GM23248 (cell line): ENCODE data around the gene DNAH9. TPM values are rescaled to one million over a fixed set of nuclear protein-coding genes. Genes with fewer than 3 reads are reported as not detected.

Experiments used
- DNase-seq: peaks from one replicate; pipeline ENCODE4 v3.0.0-alpha.2; 2015
- H2AFZ ChIP-seq: fragments of 200-600 bp; sonication (generic); 2 replicates; pipeline ENCODE4 v1.6.1; 2016; ENCODE audit warnings: antibody characterized with exemption
- H3F3A ChIP-seq: fragments of 200-600 bp; sonication (generic); 2 replicates; pipeline ENCODE4 v1.6.1; 2016; ENCODE audit warnings: mild to moderate bottlenecking, antibody characterized with exemption, mixed run types; ENCODE audit not compliant: insufficient read depth
- H3K27ac ChIP-seq: fragments of 200-600 bp; sonication (generic); 2 replicates; pipeline ENCODE4 v1.5.1; 2016; ENCODE audit warnings: mild to moderate bottlenecking
- H3K27me3 ChIP-seq: fragments of 200-600 bp; sonication (generic); replicated peaks from 2 replicates; pipeline ENCODE4 v1.6.1; 2016; ENCODE audit warnings: mild to moderate bottlenecking; ENCODE audit not compliant: insufficient read depth
- H3K36me3 ChIP-seq: fragments of 200-600 bp; sonication (generic); 2 replicates; pipeline ENCODE4 v1.6.1; 2016; ENCODE audit warnings: low read depth, mild to moderate bottlenecking
- H3K4me1 ChIP-seq: fragments of 200-600 bp; sonication (generic); 2 replicates; pipeline ENCODE4 v1.6.1; 2016; ENCODE audit warnings: mild to moderate bottlenecking; ENCODE audit not compliant: insufficient read depth
- H3K4me2 ChIP-seq: fragments of 200-600 bp; sonication (generic); one replicate; pipeline ENCODE4 v1.6.1; 2016; ENCODE audit warnings: mild to moderate bottlenecking; ENCODE audit not compliant: unreplicated experiment
- H3K4me3 ChIP-seq: fragments of 200-600 bp; sonication (generic); 2 replicates; pipeline ENCODE4 v1.5.1; 2016; ENCODE audit warnings: mild to moderate bottlenecking
- H3K79me2 ChIP-seq: fragments of 200-600 bp; sonication (generic); 2 replicates; pipeline ENCODE4 v1.6.1; 2016; ENCODE audit warnings: mild to moderate bottlenecking; ENCODE audit not compliant: insufficient read depth
- H3K9ac ChIP-seq: fragments of 200-600 bp; sonication (generic); 2 replicates; pipeline ENCODE4 v1.6.1; 2016; ENCODE audit warnings: mild to moderate bottlenecking
- H3K9me2 ChIP-seq: fragments of 200-600 bp; sonication (generic); 2 replicates; pipeline ENCODE4 v1.6.1; 2016; ENCODE audit warnings: mixed run types, mild to moderate bottlenecking, moderate library complexity; ENCODE audit not compliant: insufficient read depth
- H3K9me3 ChIP-seq: fragments of 200-600 bp; sonication (generic); one replicate; pipeline ENCODE4 v1.6.1; 2017; ENCODE audit warnings: low read depth
- H4K20me1 ChIP-seq: fragments of 200-600 bp; sonication (generic); 2 replicates; pipeline ENCODE4 v1.6.0; 2016; ENCODE audit not compliant: insufficient read depth
- EZH2 ChIP-seq: fragments of 200-600 bp; sonication (generic); IDR thresholded peaks from 2 replicates; pipeline ENCODE4 v1.6.1; 2018; ENCODE audit warnings: antibody characterized with exemption, mild to moderate bottlenecking; ENCODE audit not compliant: insufficient read depth, poor library complexity, severe bottlenecking
- EZH2phosphoT487 ChIP-seq: fragments of 200-600 bp; sonication (generic); IDR thresholded peaks from 2 replicates; pipeline ENCODE4 v1.6.1; 2018; ENCODE audit warnings: antibody characterized with exemption, moderate library complexity, mild to moderate bottlenecking, low read depth; ENCODE audit not compliant: insufficient read depth
- WGBS, 2 experiments: methylation state at CpG; one replicate each; pipeline ENCODE4 v1.1.6; 2015 to 2017; ENCODE audit warnings: low lambda C conversion rate in 2 of 2, low coverage in 1 of 2; ENCODE audit errors: missing lambda C conversion rate in 2 of 2; 5-methylcytosine and 5-hydroxymethylcytosine counted together
- in situ Hi-C: fragments of 300-500 bp; cut with MboI; formaldehyde crosslinking; loops from 2 replicates; pipeline ENCODE4 v1.15.0; 2020
- polyA plus RNA-seq: library from polyadenylated mRNA; unstranded; fragments of >200 nt; fragmentation: Nextera tagmentation; extraction: Ambion mirVana; gene quantifications from 2 replicates; pipeline ENCODE4 v1.2.1, GENCODE V29; 2016
- total RNA-seq: library from RNA; depleted of rRNA; stranded (reverse); fragments of >200 nt; shearing (Covaris generic); gene quantifications from 2 replicates; pipeline ENCODE4 v1.2.3, GENCODE V29; 2014

DNAH9 gene
- total and polyA plus RNA-seq, 2 experiments from 2014 or later, result not detected

GRCh38 chr17:11628831-11629230, 30.6 kb downstream of the DNAH9 start:
- no peaks in the 10 kb centered on the region for H3K36me3 ChIP-seq
- H3K27me3 ChIP-seq, result no peaks in the 10 kb centered on the region
- H4K20me1 ChIP-seq, result no peaks in the 10 kb centered on the region
- no peaks in the 10 kb centered on the region for H3K9me3 ChIP-seq
- in situ Hi-C loops, result no loop called here
- DNase-seq, result no peak
- no peak overlapping the region for H3K4me2 ChIP-seq
- no peak for TF ChIP-seq EZH2phosphoT487
- TF ChIP-seq EZH2, result no peak
- no peak overlapping the region for H3K9ac ChIP-seq
- no peaks in the 10 kb centered on the region for H3F3A ChIP-seq
- H3K4me1 ChIP-seq, result no peaks in the 10 kb centered on the region
- H3K4me3 ChIP-seq, result no peak overlapping the region
- H2AFZ ChIP-seq, result no peak overlapping the region
- no peaks in the 10 kb centered on the region for H3K9me2 ChIP-seq
- H3K27ac ChIP-seq, result no peak overlapping the region
- no peaks in the 10 kb centered on the region for H3K79me2 ChIP-seq
- 27 to 28% methylated on average over 3 of the region's 3 CpGs for WGBS, 2 experiments

- no peaks in the 10 kb centered on the region for H4K20me1 ChIP-seq
- H3K9ac ChIP-seq, result no peak overlapping the region
- no peaks in the 10 kb centered on the region for H3K27me3 ChIP-seq
- no peaks in the 10 kb centered on the region for H3K4me1 ChIP-seq
- no peaks in the 10 kb centered on the region for H3K36me3 ChIP-seq
- no peak overlapping the region for H3K4me3 ChIP-seq
- no peaks in the 10 kb centered on the region for H3K9me2 ChIP-seq
- H3K79me2 ChIP-seq, result no peaks in the 10 kb centered on the region
- TF ChIP-seq EZH2phosphoT487, result no peak
- TF ChIP-seq EZH2, result no peak
- no peak overlapping the region for H3K27ac ChIP-seq
- H3F3A ChIP-seq, result no peaks in the 10 kb centered on the region
- 29 to 35% methylated on average over 5 of the region's 5 CpGs for WGBS, 2 experiments
- no peaks in the 10 kb centered on the region for H3K9me3 ChIP-seq
- no peak for DNase-seq
- no peak overlapping the region for H2AFZ ChIP-seq
- no peak overlapping the region for H3K4me2 ChIP-seq
- in situ Hi-C loops, result no loop called here
Observed at GRCh38 chr17:11636771-11637170, 38.5 kb downstream of the DNAH9 start.

GRCh38 chr17:11637796-11638195, 39.5 kb downstream of the DNAH9 start:
- in situ Hi-C loops, result no loop called here
- H3F3A ChIP-seq, result no peaks in the 10 kb centered on the region
- no peaks in the 10 kb centered on the region for H3K27me3 ChIP-seq
- H2AFZ ChIP-seq, result no peak overlapping the region
- no peak for TF ChIP-seq EZH2phosphoT487
- TF ChIP-seq EZH2, result no peak
- WGBS, 2 experiments, result 46 to 50% methylated on average over 6 of the region's 6 CpGs
- H3K4me2 ChIP-seq, result no peak overlapping the region
- H3K4me1 ChIP-seq, result no peaks in the 10 kb centered on the region
- H3K36me3 ChIP-seq, result no peaks in the 10 kb centered on the region
- no peaks in the 10 kb centered on the region for H3K9me3 ChIP-seq
- DNase-seq, result no peak
- no peak overlapping the region for H3K4me3 ChIP-seq
- no peaks in the 10 kb centered on the region for H3K79me2 ChIP-seq
- H3K9ac ChIP-seq, result no peak overlapping the region
- no peak overlapping the region for H3K27ac ChIP-seq
- no peaks in the 10 kb centered on the region for H4K20me1 ChIP-seq
- H3K9me2 ChIP-seq, result no peaks in the 10 kb centered on the region

GRCh38 chr17:11638700-11639265, 40.5 kb downstream of the DNAH9 start:
- TF ChIP-seq EZH2phosphoT487 (no peak), EZH2 (no peak)
- no peak overlapping the region for H2AFZ ChIP-seq
- H3K4me1 ChIP-seq, result no peaks in the 10 kb centered on the region
- no peak overlapping the region for H3K27ac ChIP-seq
- H4K20me1 ChIP-seq, result no peaks in the 10 kb centered on the region
- no peak for DNase-seq
- no peaks in the 10 kb centered on the region for H3K36me3 ChIP-seq
- no peak overlapping the region for H3K9ac ChIP-seq
- H3K4me2 ChIP-seq, result no peak overlapping the region
- in situ Hi-C loops, result no loop called here
- WGBS, 2 experiments, result 25 to 31% methylated on average over 2 of the region's 2 CpGs
- no peak overlapping the region for H3K4me3 ChIP-seq
- H3K79me2 ChIP-seq, result no peaks in the 10 kb centered on the region
- no peaks in the 10 kb centered on the region for H3K9me2 ChIP-seq
- no peaks in the 10 kb centered on the region for H3F3A ChIP-seq
- no peaks in the 10 kb centered on the region for H3K9me3 ChIP-seq
- H3K27me3 ChIP-seq, result no peaks in the 10 kb centered on the region
